ENCODE data around the gene CCDC88A.

DNA sequence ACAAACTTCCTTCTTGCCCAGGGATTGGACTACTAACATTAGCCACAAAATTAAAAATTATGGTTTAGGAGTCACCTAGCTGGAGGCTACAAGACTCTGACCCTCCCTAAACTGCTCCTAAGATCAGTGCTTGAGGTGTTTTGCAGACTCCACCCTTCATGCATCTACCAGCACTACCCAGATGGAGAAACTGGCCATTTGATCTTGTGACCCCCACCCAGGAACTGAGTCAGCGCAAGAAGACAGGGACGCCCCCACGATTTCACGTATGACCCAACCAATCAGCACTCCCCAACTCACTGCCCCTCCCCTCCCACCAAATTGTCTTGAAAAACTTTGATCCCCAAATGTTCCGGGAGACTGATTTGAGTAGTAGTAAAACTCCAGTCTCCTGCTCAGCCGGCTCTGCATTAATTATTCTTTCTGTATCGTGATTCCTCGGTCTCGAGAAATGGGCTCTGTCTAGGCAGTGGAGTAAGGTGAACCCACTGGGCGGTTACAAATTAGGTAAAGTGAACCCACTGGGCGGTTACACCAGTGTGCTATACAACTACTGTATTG, 40.1 kb upstream of the CCDC88A start:
- TF ChIP-seq, protein P1, sequence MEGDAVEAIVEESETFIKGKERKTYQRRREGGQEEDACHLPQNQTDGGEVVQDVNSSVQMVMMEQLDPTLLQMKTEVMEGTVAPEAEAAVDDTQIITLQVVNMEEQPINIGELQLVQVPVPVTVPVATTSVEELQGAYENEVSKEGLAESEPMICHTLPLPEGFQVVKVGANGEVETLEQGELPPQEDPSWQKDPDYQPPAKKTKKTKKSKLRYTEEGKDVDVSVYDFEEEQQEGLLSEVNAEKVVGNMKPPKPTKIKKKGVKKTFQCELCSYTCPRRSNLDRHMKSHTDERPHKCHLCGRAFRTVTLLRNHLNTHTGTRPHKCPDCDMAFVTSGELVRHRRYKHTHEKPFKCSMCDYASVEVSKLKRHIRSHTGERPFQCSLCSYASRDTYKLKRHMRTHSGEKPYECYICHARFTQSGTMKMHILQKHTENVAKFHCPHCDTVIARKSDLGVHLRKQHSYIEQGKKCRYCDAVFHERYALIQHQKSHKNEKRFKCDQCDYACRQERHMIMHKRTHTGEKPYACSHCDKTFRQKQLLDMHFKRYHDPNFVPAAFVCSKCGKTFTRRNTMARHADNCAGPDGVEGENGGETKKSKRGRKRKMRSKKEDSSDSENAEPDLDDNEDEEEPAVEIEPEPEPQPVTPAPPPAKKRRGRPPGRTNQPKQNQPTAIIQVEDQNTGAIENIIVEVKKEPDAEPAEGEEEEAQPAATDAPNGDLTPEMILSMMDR (IDR thresholded peaks at IDR 0.05) = no peak
- TF ChIP-seq EZH2 (IDR thresholded peaks at IDR 0.05; ENCODE audit: borderline replicate concordance, insufficient read depth, low read depth, low read length, poor library complexity, severe bottlenecking) = no peak

Measured in B cell (primary cell).